Measurements from ENCODE around the gene ARPC3.
"Not testable (repeated sequence)": the region's sequence is repeated elsewhere in the genome, so short reads cannot be mapped to it uniquely, and the experiment has no call there.

Gene ARPC3

DNA sequence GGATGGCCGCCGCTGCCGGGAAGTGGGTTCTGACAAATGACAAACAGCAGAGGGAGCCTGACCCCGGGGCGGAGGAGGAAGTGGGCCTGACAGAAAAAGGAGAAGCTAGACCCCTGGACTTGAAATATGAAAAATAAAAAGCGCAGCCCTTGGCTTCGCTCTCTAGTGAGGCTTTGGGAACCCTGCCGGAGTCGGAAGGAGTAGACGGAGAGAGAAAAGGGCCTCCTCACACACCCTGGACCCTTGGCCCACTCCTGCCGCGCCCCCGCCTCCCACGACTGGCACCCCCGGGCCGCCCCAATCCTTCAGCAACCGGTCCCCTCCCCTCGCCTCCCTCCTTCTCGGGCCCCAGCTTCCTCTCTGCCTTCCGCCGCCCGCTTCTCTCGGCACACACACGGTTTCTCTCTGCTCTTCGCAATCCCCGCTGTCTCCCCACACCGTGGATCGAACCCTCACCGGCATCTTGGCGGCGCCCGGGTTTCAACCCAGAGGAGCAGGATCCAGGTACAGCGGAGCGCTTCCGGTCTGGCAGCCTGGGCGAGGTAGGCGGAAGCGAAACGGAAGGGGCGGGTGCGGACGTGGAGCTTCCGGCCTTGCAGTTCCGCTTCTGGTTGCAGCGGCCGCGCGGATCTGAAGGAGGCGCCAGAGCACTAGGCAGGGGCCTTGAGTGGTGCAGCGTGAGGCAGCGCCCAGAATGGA, at the start of gene ARPC3:
TSS of gene ARPC3 (minus strand) at position 539 of the 699 bp plus-strand sequence. CDS start at position 462, 77 bp downstream.
- peak; percentile 89 to 91 for DNase-seq (ENCODE audit: low read depth in 2 of 2)

DNA sequence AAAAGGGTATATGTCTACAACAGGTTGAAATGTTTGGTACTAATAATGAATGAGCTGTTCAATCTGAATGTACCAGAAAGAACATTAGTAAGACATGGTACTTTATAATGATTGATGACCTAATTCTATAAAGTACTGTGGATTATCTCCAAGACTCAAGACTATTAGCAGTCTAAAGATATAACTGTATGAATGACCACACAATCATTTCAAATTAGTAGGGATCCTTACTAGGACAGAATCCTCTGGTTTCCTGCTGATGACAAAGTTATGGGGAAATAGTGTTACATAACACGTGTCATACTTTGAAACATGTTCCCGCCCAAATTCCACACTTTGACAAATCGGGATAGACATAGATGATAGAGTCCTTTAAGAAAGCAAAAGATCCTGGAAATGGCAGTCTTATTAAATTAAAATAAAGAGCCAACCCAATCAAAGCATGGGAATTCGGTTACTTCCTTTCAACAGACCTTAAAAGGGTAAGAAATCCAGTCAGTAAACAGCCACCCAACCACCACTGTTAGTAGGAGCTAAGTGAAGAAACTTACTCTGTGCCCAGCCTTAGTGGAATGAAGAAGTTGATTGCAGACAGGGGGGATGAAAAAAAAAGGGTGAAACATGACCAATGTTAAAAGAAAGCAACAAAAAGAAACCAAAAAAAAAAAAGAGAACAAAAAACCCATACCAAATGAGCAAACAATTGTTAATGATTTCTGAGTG, 49.0 kb upstream of the ARPC3 start:
- DNase-seq (ENCODE audit: low read depth in 2 of 2) = no peak

DNA sequence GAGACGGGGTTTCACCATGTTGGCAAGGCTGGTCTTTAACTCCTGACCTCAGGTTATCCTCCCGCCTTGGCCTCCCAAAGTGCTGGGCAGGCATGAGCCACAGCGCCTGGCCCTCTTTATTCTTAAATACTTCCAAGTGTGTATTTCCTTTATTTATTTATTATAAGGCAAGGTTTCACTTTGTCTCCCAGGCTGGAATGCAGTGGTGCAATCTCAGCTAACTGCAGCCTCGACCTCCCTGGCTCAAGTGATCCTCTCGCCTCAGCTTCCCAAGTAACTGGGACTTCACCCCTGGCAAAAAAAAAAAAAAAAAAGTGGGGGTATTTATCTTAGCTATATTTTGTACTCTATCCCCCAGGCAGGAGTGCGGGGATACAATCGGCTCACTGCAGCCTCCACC, 25.3 kb upstream of the ARPC3 start:
- no peak for DNase-seq (ENCODE audit: low read depth in 2 of 2)

DNA sequence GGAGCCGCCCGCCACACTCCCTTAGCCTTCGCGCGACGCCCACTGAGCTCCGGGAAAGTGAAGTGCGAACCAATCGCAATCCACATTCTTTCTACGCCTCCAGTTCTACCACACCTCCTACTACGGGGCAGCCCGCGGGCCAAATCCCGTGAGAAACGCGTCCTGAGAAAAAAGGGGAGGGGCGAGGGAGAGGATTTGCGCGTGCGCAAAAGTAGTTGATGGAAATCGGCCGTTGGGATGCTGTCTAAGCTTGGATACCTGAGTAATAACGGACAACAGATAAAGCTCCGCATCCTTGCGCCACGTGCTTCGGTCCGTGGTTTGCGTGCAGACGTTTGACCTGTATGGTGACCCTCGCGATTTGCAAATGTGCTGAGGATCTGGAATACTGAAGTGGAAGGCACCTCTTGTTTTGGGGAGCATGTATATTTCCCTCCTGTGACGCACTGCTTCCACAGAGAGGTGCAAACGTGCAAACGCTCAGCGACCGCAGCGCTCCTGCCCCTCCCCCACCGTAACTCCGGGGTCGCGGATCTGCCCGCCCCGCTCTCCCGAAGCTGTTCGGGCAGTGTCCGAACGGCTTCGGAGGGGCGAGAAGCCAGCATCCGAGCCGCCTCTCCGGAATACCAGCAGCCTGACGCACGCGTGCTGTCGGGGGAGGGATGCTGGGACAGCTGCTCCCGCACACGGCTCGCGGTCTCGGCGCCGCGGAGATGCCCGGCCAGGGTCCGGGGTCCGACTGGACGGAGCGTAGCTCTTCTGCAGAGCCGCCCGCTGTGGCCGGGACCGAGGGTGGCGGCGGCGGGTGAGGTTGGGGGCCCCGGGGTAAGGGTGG, 18.3 kb upstream of the ARPC3 start, which contains the start of the genes FAM216A and GPN3:
TSS of gene FAM216A (plus strand) at position 632 of the 835 bp plus-strand sequence. CDS start at position 663, 31 bp downstream.
TSS of gene GPN3 (minus strand) at position 44 of the 835 bp plus-strand sequence. CDS start 54 bp downstream, outside the sequence.
- DNase-seq (ENCODE audit: low read depth in 2 of 2) = peak; percentile 83 to 91

DNA sequence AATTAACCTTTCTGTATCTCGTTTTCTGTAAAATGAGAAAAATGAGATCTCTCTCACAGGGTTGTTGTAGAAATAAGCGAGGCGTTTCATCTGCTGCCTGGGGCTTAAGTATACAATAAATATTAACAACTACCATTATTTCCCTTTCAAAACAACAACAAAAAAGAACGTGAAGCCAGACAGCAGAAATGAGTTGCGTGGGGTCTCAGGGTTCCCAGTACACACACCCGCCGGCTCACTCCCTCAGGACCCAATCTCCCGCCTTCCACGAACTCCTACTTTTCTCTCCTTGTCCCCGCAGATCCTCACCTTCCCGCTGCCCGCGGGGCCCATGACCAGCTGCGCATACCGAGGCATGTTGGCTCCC, 17.7 kb upstream of the ARPC3 start:
- no peak for DNase-seq (ENCODE audit: low read depth in 2 of 2)

DNA sequence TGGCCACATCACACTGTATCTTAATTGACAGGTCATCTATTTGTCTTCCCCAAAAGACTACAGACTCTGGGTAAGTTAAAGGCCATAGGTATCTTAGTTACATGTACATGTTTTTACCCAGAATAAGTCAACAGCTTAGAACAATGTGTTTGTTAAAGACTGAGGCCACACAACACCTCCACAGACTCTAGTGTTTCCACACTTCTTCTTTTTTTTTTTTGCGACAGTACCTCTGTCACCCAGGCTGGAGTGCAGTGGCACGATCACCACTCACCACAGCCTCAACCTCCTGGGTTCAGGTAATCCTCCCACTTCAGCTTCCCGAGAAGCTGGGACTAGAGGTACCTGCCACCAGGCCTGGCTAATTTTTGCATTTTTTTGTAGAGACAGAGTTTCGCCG, 16.7 kb upstream of the ARPC3 start:
- DNase-seq (ENCODE audit: low read depth in 2 of 2) = no peak

DNA sequence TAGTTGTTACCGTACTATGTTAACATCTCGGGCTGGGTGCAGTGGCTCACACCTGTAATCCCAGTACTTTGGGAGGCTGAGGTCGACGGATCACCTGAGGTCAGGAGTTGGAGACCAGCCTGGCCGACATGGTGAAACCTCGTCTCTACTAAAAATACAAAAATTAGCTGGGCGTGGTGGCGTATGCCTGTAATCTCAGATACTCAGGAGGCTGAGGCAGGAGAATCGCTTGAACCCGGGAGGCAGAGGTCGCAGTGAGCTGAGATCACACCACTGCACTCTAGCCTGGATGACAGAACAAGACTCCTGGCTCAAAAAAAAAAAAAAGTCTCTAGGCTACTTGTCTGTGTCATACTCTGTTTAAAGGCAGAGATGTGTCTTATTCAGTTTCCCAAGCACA, 15.6 kb upstream of the ARPC3 start:
- DNase-seq (ENCODE audit: low read depth in 2 of 2) = not testable (repeated sequence)

DNA sequence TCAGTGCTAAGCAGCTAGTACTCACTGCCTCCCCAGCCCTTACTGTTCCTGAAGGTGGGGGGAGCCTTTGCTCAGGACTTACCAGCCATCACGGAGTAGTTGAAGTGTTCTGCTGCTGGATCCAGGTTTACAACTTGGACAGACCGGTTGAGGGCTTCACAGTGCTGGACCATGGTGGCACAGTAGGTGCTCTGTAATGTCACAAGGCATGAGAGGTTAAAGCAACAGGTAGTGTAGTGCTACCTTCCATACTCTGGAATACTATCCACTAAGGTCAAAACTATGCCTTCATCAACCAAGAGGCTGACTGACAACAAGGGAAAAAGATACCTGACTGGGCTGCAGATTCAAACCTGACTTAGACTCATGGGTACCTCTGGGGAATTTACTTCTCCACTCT, 14.9 kb upstream of the ARPC3 start:
- DNase-seq (ENCODE audit: low read depth in 2 of 2) = no peak

DNA sequence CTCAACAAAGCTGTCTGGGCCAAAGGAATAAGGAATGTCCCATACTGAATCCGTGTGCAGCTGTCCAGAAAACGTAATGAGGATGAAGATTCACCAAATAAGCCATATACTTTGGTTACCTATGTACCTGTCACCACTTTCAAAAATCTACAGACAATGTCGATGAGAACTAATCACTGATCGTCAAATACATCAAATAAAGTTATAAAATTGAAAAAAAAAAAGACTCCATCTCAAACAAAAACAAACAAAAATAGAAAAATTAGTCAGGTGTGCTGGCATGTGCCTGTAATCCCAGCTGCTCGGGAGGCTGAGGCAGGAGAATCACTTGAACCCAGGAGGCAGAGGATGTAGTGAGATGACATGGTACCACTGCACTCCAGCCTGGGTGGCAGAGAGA, 11.1 kb upstream of the ARPC3 start:
- DNase-seq (ENCODE audit: low read depth in 2 of 2) = not testable (repeated sequence)

DNA sequence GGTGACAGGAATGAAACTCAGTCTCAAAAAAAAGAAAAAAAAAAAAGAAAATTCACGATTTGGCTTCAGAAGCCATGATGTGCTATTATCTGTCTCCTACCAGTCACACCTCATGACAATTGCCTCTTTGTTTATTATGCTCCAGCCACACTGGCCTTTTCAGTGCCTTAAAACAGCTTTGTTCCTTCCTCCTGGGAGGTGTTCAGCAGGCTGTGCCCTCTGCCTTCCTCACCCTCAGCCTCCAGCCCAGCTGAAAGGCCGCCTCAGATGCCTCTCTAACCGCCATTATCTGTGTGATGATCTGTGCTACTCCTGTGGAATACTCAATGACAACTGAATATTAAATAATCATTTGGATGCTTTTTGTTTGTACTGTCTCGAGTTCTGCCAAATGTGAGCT, 8.6 kb upstream of the ARPC3 start:
- DNase-seq (ENCODE audit: low read depth in 2 of 2) = no peak

DNA sequence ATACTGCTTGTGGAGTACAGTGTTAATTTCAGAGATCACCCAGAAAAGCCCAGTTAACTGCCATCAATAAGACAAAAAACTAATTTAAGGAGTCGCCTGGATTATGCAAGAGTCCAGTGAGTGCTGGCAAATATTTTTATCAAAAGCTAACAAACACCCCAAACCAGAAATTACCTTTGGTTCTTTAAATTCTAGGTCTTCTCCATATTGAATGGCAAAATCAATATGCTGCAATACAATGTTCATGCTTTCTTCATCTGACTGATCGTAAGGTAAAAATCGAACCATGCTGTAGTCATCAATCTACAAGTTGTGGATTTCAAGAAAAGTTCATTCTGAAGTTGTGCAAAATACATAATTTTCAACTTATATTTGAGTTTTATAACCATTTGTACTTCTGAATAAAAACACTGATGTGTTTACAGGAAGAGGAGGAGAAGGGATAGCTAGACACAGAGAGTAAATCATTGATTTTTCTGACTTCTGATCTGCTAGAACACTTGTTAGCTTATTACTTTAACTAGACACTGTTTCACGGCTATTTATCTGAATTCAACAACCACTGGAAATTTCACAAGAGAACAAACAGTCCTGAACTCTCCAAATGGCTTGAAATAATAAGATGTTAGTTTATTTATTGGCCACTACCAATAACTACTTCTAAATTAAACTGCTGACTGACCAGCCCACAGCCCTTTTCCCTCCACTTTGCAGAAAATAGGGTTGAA, 3.6 kb upstream of the ARPC3 start:
- DNase-seq (ENCODE audit: low read depth in 2 of 2) = no peak

DNA sequence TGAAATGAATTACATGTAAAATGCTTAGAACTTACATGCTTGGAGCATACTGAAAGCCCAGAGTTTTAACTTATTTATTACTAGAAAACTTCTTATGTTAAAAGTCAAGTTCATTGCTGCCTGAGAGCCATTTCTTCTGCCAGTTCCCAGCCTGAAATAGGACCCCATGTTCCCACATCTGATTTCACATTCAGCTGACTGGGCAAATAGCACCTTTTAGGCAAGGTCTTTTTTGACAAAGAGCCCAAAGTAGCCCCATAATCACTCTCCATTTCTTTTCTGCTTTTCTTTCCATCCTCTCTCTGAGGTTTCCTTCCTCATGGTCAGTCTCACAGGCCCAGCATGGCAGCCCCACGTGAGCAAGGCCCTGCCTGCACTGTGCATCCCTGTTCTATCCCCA, 1.1 kb upstream of the ARPC3 start:
- no peak for DNase-seq (ENCODE audit: low read depth in 2 of 2)

DNA sequence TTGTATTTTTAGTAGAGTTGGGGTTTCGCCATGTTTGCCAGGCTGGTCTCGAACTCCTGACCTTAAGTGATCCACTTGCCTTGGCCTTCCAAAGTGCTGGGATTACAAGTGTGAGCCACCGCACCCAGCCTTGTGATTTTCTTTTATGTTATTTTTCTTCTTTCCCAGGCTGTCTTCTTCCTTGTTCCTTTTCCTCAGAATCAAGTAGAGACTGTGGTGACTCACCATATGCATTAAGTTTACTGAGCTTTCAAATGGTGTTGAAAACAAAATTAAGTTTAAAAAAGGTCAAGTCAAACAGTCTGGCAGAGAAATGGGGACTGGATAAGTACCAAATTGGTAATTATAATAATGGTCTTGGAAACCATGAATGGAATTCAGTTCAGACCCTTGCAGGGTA, 5.7 kb downstream of the ARPC3 start:
- DNase-seq (ENCODE audit: low read depth in 2 of 2) = no peak

DNA sequence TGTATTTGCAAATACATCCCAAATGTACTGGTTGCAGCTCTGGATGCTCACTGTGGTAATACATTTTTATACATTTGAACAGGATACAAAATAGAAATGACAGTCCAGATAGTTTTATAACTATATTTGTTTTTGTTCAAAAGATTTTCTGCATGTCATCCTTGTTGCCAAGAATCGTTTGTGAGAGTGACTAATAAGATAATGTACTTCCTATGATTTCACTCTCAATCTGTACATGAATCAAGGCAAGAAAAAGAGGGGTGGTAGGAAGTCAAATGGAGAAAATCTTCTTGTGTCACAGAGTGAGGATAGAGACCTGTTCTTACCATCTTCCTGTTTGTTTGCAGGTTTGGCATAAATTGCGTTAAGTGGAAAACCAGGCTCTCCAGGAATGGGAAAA, 13.9 kb downstream of the ARPC3 start:
- DNase-seq (ENCODE audit: low read depth in 2 of 2) = no peak

DNA sequence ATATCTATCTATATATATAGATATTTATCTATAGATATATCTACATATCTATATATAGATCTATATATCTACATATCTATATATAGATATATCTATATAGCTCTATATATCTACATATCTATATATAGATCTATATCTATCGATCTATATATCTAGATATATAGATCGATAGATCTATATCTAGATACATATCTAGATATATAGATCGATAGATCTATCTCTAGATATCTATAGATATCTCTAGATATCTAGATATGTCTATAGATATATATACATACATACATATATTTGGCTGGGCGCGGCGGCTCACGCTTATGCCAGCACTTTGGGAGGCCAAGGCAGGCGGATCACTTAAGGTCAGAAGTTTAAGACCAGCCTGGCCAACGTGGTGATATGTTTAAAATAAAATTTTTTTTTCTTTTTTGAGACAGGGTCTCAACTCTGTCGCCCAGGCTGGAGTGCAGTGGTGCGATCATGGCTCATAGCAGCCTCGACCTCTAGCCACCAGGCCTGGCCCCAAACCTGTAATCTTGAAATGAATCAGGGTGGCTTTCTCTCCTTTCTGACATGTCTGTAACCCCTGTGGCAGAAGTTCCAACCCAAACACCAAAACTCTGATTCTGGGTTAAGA, 18.1 kb downstream of the ARPC3 start:
- DNase-seq (ENCODE audit: low read depth in 2 of 2) = no peak

DNA sequence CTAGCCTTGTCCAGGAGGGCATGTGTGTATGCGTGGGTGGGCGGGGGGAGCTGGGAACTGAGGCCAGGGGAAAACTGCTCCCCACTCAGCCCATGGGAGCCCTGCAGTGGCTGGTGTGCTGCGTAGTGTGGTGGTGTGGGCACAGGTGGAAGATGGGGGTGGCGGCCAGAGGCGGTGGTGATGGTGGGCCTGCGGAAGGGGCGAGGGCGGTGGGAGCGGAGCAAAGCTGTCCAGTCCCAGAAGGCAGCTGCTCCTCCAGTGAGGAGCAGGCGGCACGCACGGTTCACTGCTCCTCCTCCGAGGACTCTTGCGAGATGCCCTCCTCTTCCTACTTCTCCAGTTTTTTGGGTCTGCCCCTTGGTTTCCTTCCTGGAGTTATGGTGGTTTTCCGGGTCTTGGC, 20.5 kb downstream of the ARPC3 start:
- not testable (repeated sequence) for DNase-seq (ENCODE audit: low read depth in 2 of 2)

DNA sequence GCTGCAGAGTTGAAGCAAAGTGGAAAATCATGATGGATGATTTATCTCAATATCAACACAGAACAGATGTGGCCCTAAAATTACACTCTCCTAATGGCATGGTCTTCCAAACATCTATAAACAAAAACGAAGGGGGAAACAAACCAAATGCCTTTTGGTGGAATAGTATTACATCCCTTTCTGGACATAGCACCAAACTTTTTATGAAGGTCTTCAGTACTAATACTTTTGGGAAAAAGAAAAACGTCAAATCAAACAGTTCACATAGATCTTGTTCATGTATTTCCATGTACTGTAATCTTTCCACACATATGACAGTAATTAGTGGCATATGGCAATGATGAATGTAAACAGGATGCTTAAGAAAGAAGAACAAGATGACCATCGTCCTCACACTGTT, 23.7 kb downstream of the ARPC3 start:
- no peak for DNase-seq (ENCODE audit: low read depth in 2 of 2)

DNA sequence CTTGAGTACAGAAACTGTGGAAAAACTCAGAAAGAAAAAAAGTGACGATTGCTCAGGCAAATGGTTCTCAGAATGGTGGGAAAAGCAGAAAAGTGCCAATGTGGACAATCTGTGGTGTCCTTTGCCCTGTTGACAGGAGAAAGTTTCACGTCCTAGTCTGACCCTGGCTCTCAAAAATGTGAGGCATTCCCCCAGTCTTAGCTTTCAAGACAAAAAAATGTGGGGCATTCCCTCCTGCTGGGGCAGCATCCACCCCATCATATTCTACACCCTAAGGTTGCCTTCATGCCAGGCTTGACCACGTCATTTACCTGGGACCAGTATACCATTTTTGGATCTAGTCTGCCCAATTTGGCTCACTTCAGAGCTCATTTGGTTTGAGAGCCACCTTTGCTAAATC, 25.9 kb downstream of the ARPC3 start:
- DNase-seq (ENCODE audit: low read depth in 2 of 2) = no peak

DNA sequence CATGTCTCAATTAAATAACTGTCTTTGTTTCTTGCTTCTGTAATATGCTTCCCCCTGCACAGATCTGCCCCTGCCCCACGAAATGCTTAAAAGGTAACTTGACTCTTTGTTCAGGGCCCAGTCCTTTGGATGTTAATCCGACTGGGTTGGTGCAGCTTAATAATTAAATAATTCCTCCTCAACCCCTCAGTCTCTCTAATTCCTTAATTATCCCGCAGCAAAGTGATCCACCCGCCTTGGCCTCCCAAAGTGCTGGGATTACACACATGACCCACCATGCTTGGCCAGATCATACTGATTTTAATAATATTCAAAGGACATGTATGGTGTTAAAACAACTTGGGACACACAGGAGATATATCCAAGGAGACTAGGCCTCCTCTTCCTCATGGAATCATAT, 28.4 kb downstream of the ARPC3 start:
- no peak for DNase-seq (ENCODE audit: low read depth in 2 of 2)

DNA sequence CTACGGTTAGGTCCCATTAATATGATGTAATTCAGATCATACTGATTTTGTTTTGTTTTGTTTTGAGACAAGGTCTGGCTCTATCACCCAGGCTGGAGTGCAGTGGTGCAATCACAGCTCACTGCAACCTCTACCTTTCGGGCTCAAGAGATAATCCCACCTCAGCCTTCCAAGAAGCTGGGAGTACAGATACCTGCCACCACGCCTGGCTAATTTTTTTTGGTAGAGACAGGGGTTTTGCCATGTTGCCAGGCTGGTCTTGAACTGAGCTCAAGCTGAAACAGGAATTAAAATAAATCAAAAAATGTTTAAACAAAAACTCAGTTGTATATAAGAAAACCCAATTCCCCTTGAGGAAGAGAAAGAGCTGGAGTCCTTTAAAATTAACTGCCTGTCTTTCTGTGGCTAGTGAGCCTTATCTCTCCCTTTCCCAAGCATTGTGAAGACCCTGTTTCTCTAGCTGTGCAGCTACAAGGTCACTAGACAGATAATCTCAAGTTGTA, 28.9 kb downstream of the ARPC3 start:
- no peak for DNase-seq (ENCODE audit: low read depth in 2 of 2)

DNA sequence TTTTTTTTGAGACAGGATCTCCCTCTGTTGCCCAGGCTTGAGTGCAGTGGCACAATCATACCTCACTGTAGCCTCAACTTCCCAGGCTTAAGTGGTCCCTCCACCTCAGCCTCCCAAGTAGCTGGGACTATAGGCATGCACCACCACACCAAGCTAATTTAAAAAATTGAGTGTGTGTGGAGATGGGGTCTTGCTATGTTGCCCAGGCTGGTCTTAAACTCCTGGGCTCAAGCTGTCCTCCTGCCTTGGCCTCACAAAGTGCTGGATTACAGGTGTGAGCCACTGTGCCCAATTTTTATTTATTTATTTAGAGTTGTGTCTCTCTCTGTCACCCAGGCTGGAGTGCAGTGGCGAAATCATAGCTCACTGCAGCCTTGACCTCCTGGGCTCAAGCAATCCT, 29.5 kb downstream of the ARPC3 start:
- not testable (repeated sequence) for DNase-seq (ENCODE audit: low read depth in 2 of 2)
